Type B pancreatic cell (in vitro differentiated cells): ENCODE data around the gene PAK5. TPM values are rescaled to one million over a fixed set of nuclear protein-coding genes. Genes with fewer than 3 reads are reported as not detected.

Experiments
- DNase-seq: peaks from one replicate; pipeline ENCODE4 v3.0.0; 2021; ENCODE audit warnings: mixed read lengths; ENCODE audit not compliant: unreplicated experiment; ENCODE audit errors: extremely low spot score
- H3K27ac Mint-ChIP-seq: 2 replicates; pipeline ENCODE4 v1.8.0; 2021; ENCODE audit warnings: mild to moderate bottlenecking, mixed read lengths
- H3K27me3 Mint-ChIP-seq: 2 replicates; pipeline ENCODE4 v1.8.0; 2021; ENCODE audit warnings: mixed read lengths
- H3K36me3 Mint-ChIP-seq: 2 replicates; pipeline ENCODE4 v1.8.0; 2021; ENCODE audit warnings: mixed read lengths
- H3K4me1 Mint-ChIP-seq: one replicate; pipeline ENCODE4 v1.8.0; 2021; ENCODE audit warnings: mixed read lengths; ENCODE audit not compliant: unreplicated experiment
- H3K4me3 Mint-ChIP-seq: 2 replicates; pipeline ENCODE4 v1.8.0; 2021; ENCODE audit warnings: mild to moderate bottlenecking, mixed read lengths
- H3K9me3 Mint-ChIP-seq: 2 replicates; pipeline ENCODE4 v1.8.0; 2021; ENCODE audit warnings: mixed read lengths
- CTCF ChIP-seq: fragments of 200-600 bp; sonication (generic); conservative IDR thresholded peaks from 2 replicates; pipeline ENCODE4 v1.5.0; 2021; ENCODE audit warnings: antibody characterized with exemption, mild to moderate bottlenecking
- total RNA-seq: library from RNA; stranded (reverse); gene quantifications from 2 replicates; pipeline ENCODE4 v1.2.1, GENCODE V29; 2021; ENCODE audit warnings: low replicate concordance

PAK5 gene
- total RNA-seq, 1 donor from 2014 or later = 1.8 TPM

- no peak for DNase-seq
These were observed 260.3 kb downstream of the PAK5 start for GRCh38 chr20:9578594-9578993.

GRCh38 chr20:9577397-9577796, 261.5 kb downstream of the PAK5 start:
- Mint-ChIP-seq H3K9me3 (peaks cover 3% of the 10 kb centered on the region), H3K36me3 (no peaks in the 10 kb centered on the region), H3K27me3 (peaks cover 20% of the 10 kb centered on the region), H3K4me3 (no peak overlapping the region), H3K27ac (no peak overlapping the region), H3K4me1 (peaks cover 22% of the 10 kb centered on the region)
- no peak for DNase-seq
- no peak for TF ChIP-seq CTCF

More at GRCh38 chr20:9578594-9578993, 260.3 kb downstream of the PAK5 start:
- H3K9me3 Mint-ChIP-seq = peaks cover 3% of the 10 kb centered on the region
- no peak for TF ChIP-seq CTCF
- H3K36me3 Mint-ChIP-seq = no peaks in the 10 kb centered on the region
- no peak overlapping the region for H3K4me3 Mint-ChIP-seq
- peaks cover 12% of the 10 kb centered on the region for H3K27me3 Mint-ChIP-seq
- H3K27ac Mint-ChIP-seq = no peak overlapping the region
- peaks cover 14% of the 10 kb centered on the region for H3K4me1 Mint-ChIP-seq

GRCh38 chr20:9576695-9577094, 262.2 kb downstream of the PAK5 start:
- Mint-ChIP-seq H3K27me3 (peaks cover 24% of the 10 kb centered on the region), H3K9me3 (peaks cover 3% of the 10 kb centered on the region), H3K4me3 (no peak overlapping the region), H3K4me1 (peaks cover 29% of the 10 kb centered on the region), H3K27ac (no peak overlapping the region), H3K36me3 (no peaks in the 10 kb centered on the region)
- TF ChIP-seq CTCF = no peak
- DNase-seq = no peak

DNA sequence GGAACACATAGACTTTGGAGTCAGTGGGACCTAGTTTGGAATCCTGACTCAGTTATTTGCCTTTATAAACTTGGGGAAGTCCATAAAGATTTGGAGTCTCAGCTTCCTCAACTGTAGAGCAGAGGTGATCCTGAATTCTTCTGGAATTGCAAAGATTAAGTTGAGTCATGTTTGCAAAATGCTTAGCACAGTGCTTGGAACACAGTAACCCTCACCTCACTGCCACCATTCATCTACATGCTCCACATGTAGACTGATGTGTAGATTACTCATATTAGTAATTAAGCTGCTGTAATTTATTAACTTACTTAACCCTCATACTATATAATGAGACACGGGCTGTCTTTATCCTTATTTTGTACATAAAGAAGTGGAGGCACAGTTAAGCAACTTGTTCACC, 263.0 kb downstream of the PAK5 start:
- DNase-seq = no peak
- H3K27ac Mint-ChIP-seq = no peak overlapping the region
- no peaks in the 10 kb centered on the region for H3K36me3 Mint-ChIP-seq
- peaks cover 24% of the 10 kb centered on the region for H3K27me3 Mint-ChIP-seq
- H3K4me3 Mint-ChIP-seq = no peak overlapping the region
- H3K9me3 Mint-ChIP-seq = peaks cover 3% of the 10 kb centered on the region
- no peak for TF ChIP-seq CTCF
- H3K4me1 Mint-ChIP-seq = peaks cover 32% of the 10 kb centered on the region

DNA sequence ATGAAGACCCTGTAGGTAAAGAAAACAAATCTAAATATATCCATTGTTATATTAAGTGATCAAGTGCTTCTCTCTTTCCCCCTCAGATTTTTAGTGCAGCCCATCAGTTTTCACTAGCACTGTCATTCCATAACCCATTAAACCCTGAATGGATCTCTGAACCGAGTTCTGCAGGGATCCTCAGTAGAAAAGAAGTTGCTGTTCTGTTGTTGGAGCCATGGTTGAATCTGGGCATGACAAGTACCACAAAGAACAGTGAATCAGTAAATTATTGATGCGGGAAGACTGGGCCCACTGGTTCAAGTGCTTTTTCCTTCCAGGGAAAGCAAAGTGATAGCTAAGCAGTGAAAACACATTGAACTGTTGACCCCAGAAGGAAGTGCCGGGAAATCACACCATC, 264.1 kb downstream of the PAK5 start:
- Mint-ChIP-seq H3K36me3 (no peaks in the 10 kb centered on the region), H3K4me3 (no peak overlapping the region), H3K27ac (no peak overlapping the region), H3K9me3 (peaks cover 3% of the 10 kb centered on the region), H3K4me1 (peaks cover 39% of the 10 kb centered on the region), H3K27me3 (peaks cover 27% of the 10 kb centered on the region)
- no peak for TF ChIP-seq CTCF
- no peak for DNase-seq

- Mint-ChIP-seq H3K27me3 (peaks cover 30% of the 10 kb centered on the region), H3K4me1 (peaks cover 39% of the 10 kb centered on the region), H3K36me3 (no peaks in the 10 kb centered on the region), H3K9me3 (peaks cover 3% of the 10 kb centered on the region), H3K27ac (no peak overlapping the region), H3K4me3 (no peak overlapping the region)
- no peak for TF ChIP-seq CTCF
- no peak for DNase-seq
These were observed 264.7 kb downstream of the PAK5 start for GRCh38 chr20:9574181-9574580.
